Activated CD8-positive, alpha-beta memory T cell treated with anti-CD3 and anti-CD28 coated beads, Interleukin-2, amount 50 U/mL, for 4 hours (primary cell): Measurements from ENCODE around the gene KHDRBS2.
"Not testable (repeated sequence)": the region's sequence is repeated elsewhere in the genome, so short reads cannot be mapped to it uniquely, and the experiment has no call there.

Experiments used
- DNase-seq: peaks from one replicate; pipeline ENCODE4 v3.0.0-alpha.2; 2020

The KHDRBS2 gene

GRCh38 chr6:61835237-61835636 lies 450.8 kb downstream of the KHDRBS2 start:
- DNase-seq = no peak

- no peak for DNase-seq
These were observed 452.8 kb downstream of the KHDRBS2 start for GRCh38 chr6:61833176-61833755.

GRCh38 chr6:61817716-61818115 lies 468.3 kb downstream of the KHDRBS2 start:
- DNase-seq = no peak

GRCh38 chr6:61810047-61810446 lies 476.0 kb downstream of the KHDRBS2 start:
- DNase-seq = no peak

- DNase-seq = no peak
These were observed 476.9 kb downstream of the KHDRBS2 start for GRCh38 chr6:61809004-61809595.

- no peak for DNase-seq
These were observed 498.0 kb downstream of the KHDRBS2 start for GRCh38 chr6:61787998-61788397.

GRCh38 chr6:61769446-61769845 lies 516.6 kb downstream of the KHDRBS2 start:
- not testable (repeated sequence) for DNase-seq

GRCh38 chr6:61755739-61756138 lies 530.3 kb downstream of the KHDRBS2 start:
- DNase-seq = no peak

- no peak for DNase-seq
These were observed 534.0 kb downstream of the KHDRBS2 start for GRCh38 chr6:61751986-61752385.

- no peak for DNase-seq
These were observed 540.0 kb downstream of the KHDRBS2 start for GRCh38 chr6:61745994-61746393.

- DNase-seq = no peak
These were observed 574.2 kb downstream of the KHDRBS2 start for GRCh38 chr6:61711849-61712248.

- no peak for DNase-seq
These were observed 597.9 kb downstream of the KHDRBS2 start for GRCh38 chr6:61688165-61688564.

GRCh38 chr6:61682562-61682961 lies 603.5 kb downstream of the KHDRBS2 start:
- no peak for DNase-seq

- DNase-seq = no peak
These were observed 606.4 kb downstream of the KHDRBS2 start for GRCh38 chr6:61679625-61680024.

- no peak for DNase-seq
These were observed 610.3 kb downstream of the KHDRBS2 start for GRCh38 chr6:61675734-61676133.

- DNase-seq = no peak
These were observed 636.2 kb downstream of the KHDRBS2 start for GRCh38 chr6:61649845-61650244.

- DNase-seq = no peak
These were observed 645.6 kb downstream of the KHDRBS2 start for GRCh38 chr6:61640463-61640862.
